ENCODE data around the gene IFNL1.

DNA sequence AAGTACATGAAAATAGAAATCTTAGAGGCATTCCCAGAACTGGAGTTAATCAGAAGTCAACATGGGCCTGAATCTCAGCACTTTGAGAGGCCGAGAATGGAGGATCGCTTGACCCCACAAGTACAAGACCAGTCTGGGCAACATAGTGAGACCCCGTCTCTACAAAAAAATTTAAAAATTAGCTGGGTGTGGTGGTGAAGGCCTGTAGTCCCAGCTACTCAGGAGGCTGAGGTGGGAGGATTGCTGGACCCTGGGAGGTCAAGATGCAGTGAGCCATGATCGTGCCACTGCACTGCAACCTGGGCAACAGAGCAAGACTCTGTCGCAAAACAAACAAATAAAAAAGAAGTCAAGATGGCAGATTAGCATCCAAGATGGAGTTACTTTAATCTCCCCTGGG lies 19.5 kb upstream of the IFNL1 start:
- TF ChIP-seq, protein P1, sequence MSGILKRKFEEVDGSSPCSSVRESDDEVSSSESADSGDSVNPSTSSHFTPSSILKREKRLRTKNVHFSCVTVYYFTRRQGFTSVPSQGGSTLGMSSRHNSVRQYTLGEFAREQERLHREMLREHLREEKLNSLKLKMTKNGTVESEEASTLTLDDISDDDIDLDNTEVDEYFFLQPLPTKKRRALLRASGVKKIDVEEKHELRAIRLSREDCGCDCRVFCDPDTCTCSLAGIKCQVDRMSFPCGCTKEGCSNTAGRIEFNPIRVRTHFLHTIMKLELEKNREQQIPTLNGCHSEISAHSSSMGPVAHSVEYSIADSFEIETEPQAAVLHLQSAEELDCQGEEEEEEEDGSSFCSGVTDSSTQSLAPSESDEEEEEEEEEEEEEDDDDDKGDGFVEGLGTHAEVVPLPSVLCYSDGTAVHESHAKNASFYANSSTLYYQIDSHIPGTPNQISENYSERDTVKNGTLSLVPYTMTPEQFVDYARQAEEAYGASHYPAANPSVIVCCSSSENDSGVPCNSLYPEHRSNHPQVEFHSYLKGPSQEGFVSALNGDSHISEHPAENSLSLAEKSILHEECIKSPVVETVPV (CRISPR knock-in tag; IDR thresholded peaks at IDR 0.05), result no peak
- TF ChIP-seq ZFP3 (CRISPR knock-in tag; IDR thresholded peaks at IDR 0.05) (no peak), ZNF8 (CRISPR knock-in tag; IDR thresholded peaks at IDR 0.05) (no peak)
- TF ChIP-seq, protein P2, sequence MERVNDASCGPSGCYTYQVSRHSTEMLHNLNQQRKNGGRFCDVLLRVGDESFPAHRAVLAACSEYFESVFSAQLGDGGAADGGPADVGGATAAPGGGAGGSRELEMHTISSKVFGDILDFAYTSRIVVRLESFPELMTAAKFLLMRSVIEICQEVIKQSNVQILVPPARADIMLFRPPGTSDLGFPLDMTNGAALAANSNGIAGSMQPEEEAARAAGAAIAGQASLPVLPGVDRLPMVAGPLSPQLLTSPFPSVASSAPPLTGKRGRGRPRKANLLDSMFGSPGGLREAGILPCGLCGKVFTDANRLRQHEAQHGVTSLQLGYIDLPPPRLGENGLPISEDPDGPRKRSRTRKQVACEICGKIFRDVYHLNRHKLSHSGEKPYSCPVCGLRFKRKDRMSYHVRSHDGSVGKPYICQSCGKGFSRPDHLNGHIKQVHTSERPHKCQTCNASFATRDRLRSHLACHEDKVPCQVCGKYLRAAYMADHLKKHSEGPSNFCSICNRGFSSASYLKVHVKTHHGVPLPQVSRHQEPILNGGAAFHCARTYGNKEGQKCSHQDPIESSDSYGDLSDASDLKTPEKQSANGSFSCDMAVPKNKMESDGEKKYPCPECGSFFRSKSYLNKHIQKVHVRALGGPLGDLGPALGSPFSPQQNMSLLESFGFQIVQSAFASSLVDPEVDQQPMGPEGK (CRISPR knock-in tag; IDR thresholded peaks at IDR 0.05; ENCODE audit: borderline replicate concordance), result no peak

All from SK-N-SH treated with all-trans-retinoic acid at 6 μM for 48 hours (cell line).